ENCODE data around the gene RBBP6.
"Not testable (repeated sequence)": the region's sequence is repeated elsewhere in the genome, so short reads cannot be mapped to it uniquely, and the experiment has no call there.

Gene RBBP6

GRCh38 chr16:24539295-24539849, at the start of gene RBBP6:
TSS of gene RBBP6 (plus strand) at chr16:24539566. CDS start at chr16:24540627, 1,061 bp downstream.
- Mint-ChIP-seq H3K36me3 (peaks cover 54% of the 10 kb centered on the region), H3K4me1 (peaks cover 23% of the 10 kb centered on the region), H3K4me3 (peak within 1 kb of the TSS; percentile 98), H3K9me3 (no peaks in the 10 kb centered on the region), H3K27ac (peak within 1 kb of the TSS; percentile 100)
- DNase-seq (ENCODE audit: low spot score in 2 of 2) (peak; percentile 94), ATAC-seq (peak; percentile 95)

GRCh38 chr16:24490866-24491265, 48.5 kb upstream of the RBBP6 start:
- Mint-ChIP-seq H3K27ac (no peak overlapping the region), H3K36me3 (no peaks in the 10 kb centered on the region), H3K4me3 (no peak overlapping the region), H3K4me1 (no peaks in the 10 kb centered on the region), H3K9me3 (no peaks in the 10 kb centered on the region)
- ATAC-seq: no peak
- DNase-seq (ENCODE audit: low spot score in 2 of 2): no peak

GRCh38 chr16:24491731-24492130, 47.6 kb upstream of the RBBP6 start:
- Mint-ChIP-seq H3K9me3 (no peaks in the 10 kb centered on the region), H3K27ac (no peak overlapping the region), H3K4me1 (no peaks in the 10 kb centered on the region), H3K4me3 (no peak overlapping the region), H3K36me3 (no peaks in the 10 kb centered on the region)
- DNase-seq (ENCODE audit: low spot score in 2 of 2) (no peak), ATAC-seq (no peak)

GRCh38 chr16:24493821-24494220, 45.5 kb upstream of the RBBP6 start:
- no peaks in the 10 kb centered on the region for H3K9me3 Mint-ChIP-seq
- H3K4me3 Mint-ChIP-seq: no peak overlapping the region
- H3K36me3 Mint-ChIP-seq: no peaks in the 10 kb centered on the region
- DNase-seq (ENCODE audit: low spot score in 2 of 2) (no peak), ATAC-seq (no peak)
- no peaks in the 10 kb centered on the region for H3K4me1 Mint-ChIP-seq
- no peak overlapping the region for H3K27ac Mint-ChIP-seq

GRCh38 chr16:24495207-24495606, 44.2 kb upstream of the RBBP6 start:
- not testable (repeated sequence) for ATAC-seq; H3K27ac Mint-ChIP-seq; DNase-seq (ENCODE audit: low spot score in 2 of 2); H3K36me3 Mint-ChIP-seq; H3K4me3 Mint-ChIP-seq; H3K4me1 Mint-ChIP-seq; H3K9me3 Mint-ChIP-seq

GRCh38 chr16:24497440-24497839, 41.9 kb upstream of the RBBP6 start:
- DNase-seq (ENCODE audit: low spot score in 2 of 2) (no peak), ATAC-seq (no peak)
- no peak overlapping the region for H3K4me3 Mint-ChIP-seq
- no peak overlapping the region for H3K27ac Mint-ChIP-seq
- no peaks in the 10 kb centered on the region for H3K9me3 Mint-ChIP-seq
- no peaks in the 10 kb centered on the region for H3K36me3 Mint-ChIP-seq
- H3K4me1 Mint-ChIP-seq: no peaks in the 10 kb centered on the region

- no peaks in the 10 kb centered on the region for H3K36me3 Mint-ChIP-seq
- no peak for DNase-seq (ENCODE audit: low spot score in 2 of 2)
- ATAC-seq: no peak
- H3K4me1 Mint-ChIP-seq: no peaks in the 10 kb centered on the region
- no peaks in the 10 kb centered on the region for H3K9me3 Mint-ChIP-seq
- no peak overlapping the region for H3K27ac Mint-ChIP-seq
- no peak overlapping the region for H3K4me3 Mint-ChIP-seq
Measured at GRCh38 chr16:24499193-24499814, 40.1 kb upstream of the RBBP6 start.

GRCh38 chr16:24504472-24505345, 34.7 kb upstream of the RBBP6 start:
- Mint-ChIP-seq H3K4me1 (no peaks in the 10 kb centered on the region), H3K27ac (no peak overlapping the region), H3K4me3 (no peak overlapping the region), H3K36me3 (no peaks in the 10 kb centered on the region), H3K9me3 (no peaks in the 10 kb centered on the region)
- ATAC-seq: peak; percentile 87
- peak; percentile 45 to 72 for DNase-seq (ENCODE audit: low spot score in 2 of 2)

- no peaks in the 10 kb centered on the region for H3K9me3 Mint-ChIP-seq
- H3K27ac Mint-ChIP-seq: no peak overlapping the region
- H3K4me1 Mint-ChIP-seq: no peaks in the 10 kb centered on the region
- no peak for DNase-seq (ENCODE audit: low spot score in 2 of 2)
- no peak for ATAC-seq
- no peak overlapping the region for H3K4me3 Mint-ChIP-seq
- H3K36me3 Mint-ChIP-seq: no peaks in the 10 kb centered on the region
Measured at GRCh38 chr16:24505959-24506358, 33.4 kb upstream of the RBBP6 start.

GRCh38 chr16:24507959-24508480, 31.3 kb upstream of the RBBP6 start:
- ATAC-seq (no peak), DNase-seq (ENCODE audit: low spot score in 2 of 2) (no peak)
- H3K9me3 Mint-ChIP-seq: no peaks in the 10 kb centered on the region
- H3K36me3 Mint-ChIP-seq: no peaks in the 10 kb centered on the region
- no peak overlapping the region for H3K4me3 Mint-ChIP-seq
- no peaks in the 10 kb centered on the region for H3K4me1 Mint-ChIP-seq
- no peak overlapping the region for H3K27ac Mint-ChIP-seq

GRCh38 chr16:24508614-24509013, 30.8 kb upstream of the RBBP6 start:
- H3K4me3 Mint-ChIP-seq: no peak overlapping the region
- DNase-seq (ENCODE audit: low spot score in 2 of 2) (no peak), ATAC-seq (no peak)
- H3K9me3 Mint-ChIP-seq: no peaks in the 10 kb centered on the region
- no peaks in the 10 kb centered on the region for H3K4me1 Mint-ChIP-seq
- H3K27ac Mint-ChIP-seq: no peak overlapping the region
- H3K36me3 Mint-ChIP-seq: no peaks in the 10 kb centered on the region

GRCh38 chr16:24509536-24509935, 29.8 kb upstream of the RBBP6 start:
- DNase-seq (ENCODE audit: low spot score in 2 of 2) (no peak), ATAC-seq (peak; percentile 51)
- no peaks in the 10 kb centered on the region for H3K9me3 Mint-ChIP-seq
- H3K36me3 Mint-ChIP-seq: no peaks in the 10 kb centered on the region
- no peak overlapping the region for H3K27ac Mint-ChIP-seq
- no peaks in the 10 kb centered on the region for H3K4me1 Mint-ChIP-seq
- no peak overlapping the region for H3K4me3 Mint-ChIP-seq

GRCh38 chr16:24511174-24511573, 28.2 kb upstream of the RBBP6 start:
- Mint-ChIP-seq H3K9me3 (no peaks in the 10 kb centered on the region), H3K4me3 (no peak overlapping the region), H3K36me3 (no peaks in the 10 kb centered on the region), H3K4me1 (no peaks in the 10 kb centered on the region), H3K27ac (no peak overlapping the region)
- ATAC-seq: no peak
- no peak for DNase-seq (ENCODE audit: low spot score in 2 of 2)

- Mint-ChIP-seq H3K9me3 (no peaks in the 10 kb centered on the region), H3K4me1 (peaks cover 2% of the 10 kb centered on the region), H3K4me3 (no peak overlapping the region), H3K36me3 (no peaks in the 10 kb centered on the region), H3K27ac (no peak overlapping the region)
- ATAC-seq: no peak
- no peak for DNase-seq (ENCODE audit: low spot score in 2 of 2)
Measured at GRCh38 chr16:24511792-24512191, 27.6 kb upstream of the RBBP6 start.

- no peak for DNase-seq (ENCODE audit: low spot score in 2 of 2)
- H3K4me1 Mint-ChIP-seq: peaks cover 7% of the 10 kb centered on the region
- ATAC-seq: no peak
- no peak overlapping the region for H3K27ac Mint-ChIP-seq
- H3K9me3 Mint-ChIP-seq: no peaks in the 10 kb centered on the region
- H3K4me3 Mint-ChIP-seq: no peak overlapping the region
- no peaks in the 10 kb centered on the region for H3K36me3 Mint-ChIP-seq
Measured at GRCh38 chr16:24514096-24514495, 25.3 kb upstream of the RBBP6 start.

GRCh38 chr16:24515186-24515585, 24.2 kb upstream of the RBBP6 start:
- DNase-seq (ENCODE audit: low spot score in 2 of 2) (no peak), ATAC-seq (no peak)
- Mint-ChIP-seq H3K4me3 (no peak overlapping the region), H3K36me3 (no peaks in the 10 kb centered on the region), H3K27ac (no peak overlapping the region), H3K9me3 (no peaks in the 10 kb centered on the region), H3K4me1 (peaks cover 7% of the 10 kb centered on the region)
